KOPT-K1 (cell line): ENCODE measurements around the gene C3orf33.

Experiments
- H3K27ac ChIP-seq: fragments of 200-600 bp; sonication (generic); 2 replicates; pipeline ENCODE4 v1.5.1; 2016; ENCODE audit warnings: antibody characterized with exemption, mild to moderate bottlenecking, low read depth, low read length; ENCODE audit not compliant: poor library complexity, severe bottlenecking
- H3K36me3 ChIP-seq: fragments of 200-600 bp; sonication (generic); 2 replicates; pipeline ENCODE4 v1.5.1; 2017; ENCODE audit warnings: antibody characterized with exemption, mild to moderate bottlenecking, low read length, moderate library complexity; ENCODE audit not compliant: insufficient read depth
- H3K9me3 ChIP-seq: fragments of 200-600 bp; sonication (generic); 2 replicates; pipeline ENCODE4 v1.5.1; 2017; ENCODE audit warnings: antibody characterized with exemption, low read length, mild to moderate bottlenecking; ENCODE audit not compliant: insufficient read depth, poor library complexity, severe bottlenecking

Gene C3orf33

GRCh38 chr3:155757577-155757976, 48.5 kb downstream of the C3orf33 start:
- Histone ChIP-seq H3K9me3 (no peaks in the 10 kb centered on the region), H3K36me3 (no peaks in the 10 kb centered on the region), H3K27ac (no peak overlapping the region)

GRCh38 chr3:155753038-155753639, 52.9 kb downstream of the C3orf33 start:
- no peaks in the 10 kb centered on the region for H3K9me3 ChIP-seq
- no peaks in the 10 kb centered on the region for H3K36me3 ChIP-seq
- H3K27ac ChIP-seq, result no peak overlapping the region

- Histone ChIP-seq H3K27ac (no peak overlapping the region), H3K9me3 (no peaks in the 10 kb centered on the region), H3K36me3 (no peaks in the 10 kb centered on the region)
Measured at GRCh38 chr3:155748611-155749365, 57.3 kb downstream of the C3orf33 start.

DNA sequence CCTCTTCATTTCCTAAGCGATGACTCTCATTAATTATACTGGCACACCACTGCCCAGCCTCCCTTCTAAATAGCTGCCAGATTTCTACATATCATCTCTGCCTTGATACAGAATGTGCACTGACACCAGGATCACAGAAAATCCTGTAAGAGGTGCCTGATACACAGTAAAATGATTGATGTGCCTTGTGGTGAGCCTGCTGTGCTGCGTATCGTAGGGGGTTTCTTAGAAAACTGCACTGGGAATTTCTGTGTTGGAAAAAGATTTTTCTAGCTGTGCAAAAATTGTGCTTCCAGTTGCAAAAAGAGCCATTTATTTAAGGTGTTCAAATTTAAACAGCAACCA, 58.2 kb downstream of the C3orf33 start:
- H3K9me3 ChIP-seq, result no peaks in the 10 kb centered on the region
- no peak overlapping the region for H3K27ac ChIP-seq
- no peaks in the 10 kb centered on the region for H3K36me3 ChIP-seq

- Histone ChIP-seq H3K27ac (no peak overlapping the region), H3K36me3 (no peaks in the 10 kb centered on the region), H3K9me3 (no peaks in the 10 kb centered on the region)
Measured at GRCh38 chr3:155747286-155747945, 58.7 kb downstream of the C3orf33 start.

DNA sequence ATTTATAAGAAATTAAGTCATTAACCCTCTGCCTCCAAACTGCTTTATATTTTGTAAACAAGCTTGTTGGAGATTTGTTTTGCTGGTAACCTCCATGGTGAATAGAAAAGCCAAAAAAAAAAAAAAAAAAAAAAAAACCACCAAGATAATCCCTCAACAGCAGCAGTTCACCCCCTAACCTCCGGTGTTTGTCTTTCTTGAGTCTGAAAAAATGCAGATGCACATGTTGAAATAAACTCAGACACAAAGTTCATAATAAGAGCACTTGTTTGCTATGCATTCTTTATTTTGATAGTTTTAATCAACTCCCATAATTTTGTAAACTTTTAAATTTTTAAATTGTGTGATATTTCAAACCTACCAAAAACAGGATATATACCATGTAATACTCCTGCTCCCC, 59.4 kb downstream of the C3orf33 start:
- Histone ChIP-seq H3K9me3 (no peaks in the 10 kb centered on the region), H3K36me3 (no peaks in the 10 kb centered on the region), H3K27ac (no peak overlapping the region)

DNA sequence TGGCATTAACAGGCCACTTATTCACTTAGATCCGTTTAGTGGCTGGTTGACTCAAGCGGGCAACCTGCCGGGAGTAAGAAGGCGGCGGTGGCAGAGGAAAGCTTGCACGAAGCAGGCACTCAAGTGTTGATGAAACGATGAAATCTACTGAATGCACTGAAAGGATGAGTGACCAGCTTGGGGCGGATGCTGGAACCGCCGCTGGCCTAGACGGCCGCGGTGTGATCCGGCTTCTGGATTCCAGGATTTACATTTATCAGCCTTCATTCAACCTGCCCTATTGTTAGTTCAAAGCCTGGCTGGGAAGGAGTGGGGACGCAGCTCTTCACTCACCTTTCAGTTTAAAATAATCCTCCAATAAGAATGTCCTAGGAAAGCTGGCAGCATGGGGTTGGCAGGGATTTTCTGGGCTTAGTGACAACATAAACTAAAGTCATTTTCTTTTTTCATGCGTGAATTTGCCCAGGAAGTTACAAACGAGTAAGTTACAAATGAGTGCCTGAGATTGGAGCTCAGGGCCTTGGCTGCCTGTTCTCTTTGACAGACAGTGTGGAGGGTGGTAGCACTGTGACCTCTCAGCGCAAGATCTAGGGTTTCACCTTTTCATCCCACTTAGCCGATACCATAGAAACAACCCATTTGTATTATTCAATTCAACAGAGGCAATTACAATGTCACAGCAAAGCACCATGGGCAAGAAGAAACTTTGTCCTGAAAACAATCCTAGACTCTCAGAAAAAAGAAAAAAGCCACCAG, 60.1 kb downstream of the C3orf33 start:
- no peak overlapping the region for H3K27ac ChIP-seq
- no peaks in the 10 kb centered on the region for H3K9me3 ChIP-seq
- H3K36me3 ChIP-seq, result no peaks in the 10 kb centered on the region

- Histone ChIP-seq H3K27ac (no peak within 1 kb of the TSS), H3K9me3 (no peaks in the 10 kb centered on the region), H3K36me3 (no peaks in the 10 kb centered on the region)
Measured at GRCh38 chr3:155744626-155745324, 61.3 kb downstream of the C3orf33 start, which contains the start of gene PLCH1. Gene PLCH1 (minus strand): TSS chr3:155745071. CDS start chr3:155704224, 40,847 bp downstream.

GRCh38 chr3:155744010-155744625, 62.0 kb downstream of the C3orf33 start:
- no peak overlapping the region for H3K27ac ChIP-seq
- H3K9me3 ChIP-seq, result no peaks in the 10 kb centered on the region
- no peaks in the 10 kb centered on the region for H3K36me3 ChIP-seq

GRCh38 chr3:155743606-155744005, 62.5 kb downstream of the C3orf33 start:
- Histone ChIP-seq H3K9me3 (no peaks in the 10 kb centered on the region), H3K27ac (no peak overlapping the region), H3K36me3 (no peaks in the 10 kb centered on the region)

DNA sequence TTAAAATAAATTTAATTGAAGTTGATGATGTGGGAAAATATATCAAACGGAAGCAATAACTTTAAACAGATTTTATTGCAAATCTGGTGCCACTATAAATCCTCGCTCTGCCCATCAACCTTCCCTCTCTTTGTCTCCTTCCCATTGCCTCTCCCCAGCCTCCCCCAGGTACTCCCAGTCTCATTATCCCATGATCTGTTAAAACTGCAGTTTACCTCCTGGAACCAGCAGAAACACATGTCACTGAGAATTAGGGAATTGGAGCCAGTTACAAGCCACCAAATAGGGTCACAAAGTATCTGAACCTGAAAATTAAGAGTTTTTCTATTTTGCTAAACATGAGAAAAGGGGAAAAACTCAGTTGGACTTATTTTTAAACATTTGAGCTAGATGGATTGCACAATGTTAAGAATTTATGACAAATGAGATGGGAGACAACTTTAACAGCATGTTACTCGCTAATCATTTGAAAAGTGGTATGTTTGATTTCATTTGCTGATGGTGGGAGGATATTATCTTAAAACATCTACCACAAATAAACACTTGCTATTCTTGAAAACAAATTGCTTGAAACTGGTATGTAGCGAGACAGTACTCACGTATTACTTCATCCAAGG, 63.6 kb downstream of the C3orf33 start:
- H3K27ac ChIP-seq, result no peak overlapping the region
- H3K36me3 ChIP-seq, result no peaks in the 10 kb centered on the region
- no peaks in the 10 kb centered on the region for H3K9me3 ChIP-seq

- Histone ChIP-seq H3K36me3 (no peaks in the 10 kb centered on the region), H3K9me3 (no peaks in the 10 kb centered on the region), H3K27ac (no peak overlapping the region)
Measured at GRCh38 chr3:155741603-155742002, 64.5 kb downstream of the C3orf33 start.

DNA sequence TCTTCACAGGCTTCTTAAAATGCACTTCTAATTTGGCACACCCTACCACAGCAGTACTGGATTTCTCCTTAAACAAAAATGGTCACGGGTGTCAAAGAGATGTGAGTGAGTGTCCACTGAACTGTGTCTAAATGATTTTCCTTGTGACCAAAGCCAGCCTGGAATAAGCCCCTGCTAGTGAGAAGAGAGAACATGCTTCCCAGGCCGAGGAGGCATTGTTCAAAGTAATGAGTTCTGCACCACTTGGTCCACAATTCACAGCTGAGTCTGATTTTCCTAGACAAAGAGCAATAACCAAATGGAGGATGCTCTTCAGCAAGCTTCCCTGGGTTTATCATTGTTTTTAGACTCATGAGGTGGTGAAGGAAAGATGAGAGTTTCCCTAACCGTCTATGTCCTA, 65.0 kb downstream of the C3orf33 start:
- Histone ChIP-seq H3K9me3 (no peaks in the 10 kb centered on the region), H3K36me3 (no peaks in the 10 kb centered on the region), H3K27ac (no peak overlapping the region)

- H3K9me3 ChIP-seq, result no peaks in the 10 kb centered on the region
- no peaks in the 10 kb centered on the region for H3K36me3 ChIP-seq
- no peak overlapping the region for H3K27ac ChIP-seq
Measured at GRCh38 chr3:155739154-155739553, 66.9 kb downstream of the C3orf33 start.
